IPS-20b (cell line): ENCODE measurements around the gene ZNF829.

Source experiments
- H3K27ac ChIP-seq: one replicate; pipeline ENCODE4 v1.5.1; 2013; ENCODE audit warnings: low read length
- H3K27me3 ChIP-seq: 2 replicates; pipeline ENCODE4 v1.6.1; 2013; ENCODE audit warnings: mild to moderate bottlenecking, low read length, inconsistent platforms; ENCODE audit not compliant: insufficient read depth
- H3K36me3 ChIP-seq: 2 replicates; pipeline ENCODE4 v1.6.1; 2013; ENCODE audit warnings: low read depth, mild to moderate bottlenecking, inconsistent platforms, low read length, moderate library complexity; ENCODE audit not compliant: insufficient read depth
- H3K4me1 ChIP-seq: 2 replicates; pipeline ENCODE4 v1.6.1; 2013; ENCODE audit warnings: mild to moderate bottlenecking, control low read depth, inconsistent platforms, low read length, moderate library complexity; ENCODE audit not compliant: insufficient read depth
- H3K4me3 ChIP-seq: 2 replicates; pipeline ENCODE4 v1.5.1; 2013; ENCODE audit warnings: mild to moderate bottlenecking, low read length, inconsistent platforms
- H3K9ac ChIP-seq: 2 replicates; pipeline ENCODE4 v1.6.1; 2013; ENCODE audit warnings: low read depth, mild to moderate bottlenecking, inconsistent platforms, low read length, moderate library complexity
- H3K9me3 ChIP-seq: 2 replicates; pipeline ENCODE4 v1.6.1; 2013; ENCODE audit warnings: mild to moderate bottlenecking, low read depth, low read length, inconsistent platforms; ENCODE audit not compliant: insufficient read depth

ZNF829 gene

GRCh38 chr19:36876993-36877938 lies 38.8 kb downstream of the ZNF829 start:
- H3K9me3 ChIP-seq = peaks cover 89% of the 10 kb centered on the region
- no peaks in the 10 kb centered on the region for H3K4me1 ChIP-seq
- H3K27me3 ChIP-seq = no peaks in the 10 kb centered on the region
- H3K27ac ChIP-seq = no peak overlapping the region
- H3K36me3 ChIP-seq = peaks cover 46% of the 10 kb centered on the region
- H3K4me3 ChIP-seq = no peak overlapping the region
- no peak overlapping the region for H3K9ac ChIP-seq

- no peaks in the 10 kb centered on the region for H3K27me3 ChIP-seq
- H3K4me1 ChIP-seq = peaks cover 3% of the 10 kb centered on the region; the same call in 1 of the 2 replicates
- peaks cover 33% of the 10 kb centered on the region for H3K9me3 ChIP-seq
- no peak overlapping the region for H3K27ac ChIP-seq
- peak overlapping the region; percentile 93 for H3K4me3 ChIP-seq
- peak overlapping the region; percentile 90; the same call in 1 of the 2 replicates for H3K9ac ChIP-seq
- H3K36me3 ChIP-seq = peaks cover 23% of the 10 kb centered on the region
These were observed 64.2 kb downstream of the ZNF829 start for GRCh38 chr19:36851898-36852297.

- peak within 1 kb of the TSS; percentile 90 for H3K9ac ChIP-seq
These were observed 65.3 kb downstream of the ZNF829 start, which contains the start of gene ZNF345 for GRCh38 chr19:36850559-36851442. Gene ZNF345 (plus strand): TSS chr19:36850876. CDS start chr19:36876831, 25,955 bp downstream.

GRCh38 chr19:36849701-36850558 lies 66.2 kb downstream of the ZNF829 start:
- H3K4me1 ChIP-seq = peaks cover 3% of the 10 kb centered on the region; the same call in 1 of the 2 replicates
- no peaks in the 10 kb centered on the region for H3K27me3 ChIP-seq
- H3K27ac ChIP-seq = no peak overlapping the region
- H3K4me3 ChIP-seq = peak overlapping the region; percentile 93
- peaks cover 12% of the 10 kb centered on the region for H3K36me3 ChIP-seq
- H3K9ac ChIP-seq = peak overlapping the region; percentile 90
- H3K9me3 ChIP-seq = peaks cover 18% of the 10 kb centered on the region; the same call in 1 of the 2 replicates

More at GRCh38 chr19:36850559-36851442, 65.3 kb downstream of the ZNF829 start, which contains the start of gene ZNF345:
- Histone ChIP-seq H3K4me1 (peaks cover 3% of the 10 kb centered on the region; the same call in 1 of the 2 replicates), H3K27ac (peak within 1 kb of the TSS; percentile 22), H3K36me3 (peaks cover 16% of the 10 kb centered on the region), H3K27me3 (no peaks in the 10 kb centered on the region), H3K4me3 (peak within 1 kb of the TSS; percentile 93), H3K9me3 (peaks cover 23% of the 10 kb centered on the region)

- H3K36me3 ChIP-seq = peaks cover 9% of the 10 kb centered on the region; the same call in 1 of the 2 replicates
- peaks cover 2% of the 10 kb centered on the region; the same call in 1 of the 2 replicates for H3K9me3 ChIP-seq
- no peak overlapping the region for H3K4me3 ChIP-seq
These were observed 68.1 kb downstream of the ZNF829 start for GRCh38 chr19:36847968-36848367.

GRCh38 chr19:36838784-36839324 lies 77.2 kb downstream of the ZNF829 start:
- H3K4me3 ChIP-seq = peak overlapping the region; percentile 85
- H3K4me1 ChIP-seq = no peaks in the 10 kb centered on the region; the same call in 1 of the 2 replicates
- H3K9ac ChIP-seq = peak overlapping the region; percentile 88; the same call in 1 of the 2 replicates
- no peaks in the 10 kb centered on the region for H3K27me3 ChIP-seq
- H3K9me3 ChIP-seq = peaks cover 16% of the 10 kb centered on the region
- peaks cover 5% of the 10 kb centered on the region; the same call in 1 of the 2 replicates for H3K36me3 ChIP-seq
- H3K27ac ChIP-seq = peak overlapping the region; percentile 49

More at GRCh38 chr19:36847968-36848367, 68.1 kb downstream of the ZNF829 start:
- no peaks in the 10 kb centered on the region for H3K27me3 ChIP-seq
- peaks cover 3% of the 10 kb centered on the region; the same call in 1 of the 2 replicates for H3K4me1 ChIP-seq
- H3K9ac ChIP-seq = no peak overlapping the region
- no peak overlapping the region for H3K27ac ChIP-seq
